H1 (cell line): ENCODE measurements around the gene UMAD1. TPM values are rescaled to one million over a fixed set of nuclear protein-coding genes. Genes with fewer than 3 reads are reported as not detected.

Source experiments
- CTCF ChIA-PET: fragments of 300-600 bp; sonication (Branson Sonifier 250); formaldehyde crosslinking; loops from one replicate; lab custom pipeline; 2021; ENCODE audit not compliant: partially characterized antibody; lab: Charles Lee
- POLR2A ChIA-PET: fragments of 300-600 bp; sonication (Branson Sonifier 250); formaldehyde crosslinking; loops from one replicate; lab custom pipeline; 2021; ENCODE audit warnings: inconsistent platforms; ENCODE audit not compliant: partially characterized antibody; lab: Charles Lee
- DNase-seq, 2 experiments: peaks; one replicate each; pipeline versions ENCODE4 v3.0.0 to v3.0.0-alpha.2; 2010 to 2022; ENCODE audit warnings: low spot score in 2 of 2, low read depth in 1 of 2, mixed read lengths in 1 of 2
- FAIRE-seq: peaks from 2 replicates; lab custom pipeline; 2011; peaks lifted over from hg19 to GRCh38; lab: Jason Lieb, UNC
- H2AFZ ChIP-seq: 2 replicates; pipeline ENCODE4 v1.8.1; 2012; ENCODE audit warnings: low read length, inconsistent platforms
- H2AK5ac ChIP-seq: 2 replicates; pipeline ENCODE4 v1.6.1; 2013; ENCODE audit warnings: low read depth, low read length
- H2BK120ac ChIP-seq: replicated peaks from 2 replicates; pipeline ENCODE3; 2013; ENCODE audit warnings: low read depth, low read length, inconsistent platforms
- H2BK12ac ChIP-seq: 2 replicates; pipeline ENCODE4 v1.6.1; 2013; ENCODE audit warnings: low read depth, low read length
- H2BK15ac ChIP-seq: 2 replicates; pipeline ENCODE4 v1.6.1; 2013; ENCODE audit warnings: low read length
- H2BK20ac ChIP-seq: 2 replicates; pipeline ENCODE4 v1.6.1; 2013; ENCODE audit warnings: low read length
- H2BK5ac ChIP-seq: 2 replicates; pipeline ENCODE4 v1.6.1; 2013; ENCODE audit warnings: low read depth, low read length
- H3K14ac ChIP-seq: 2 replicates; pipeline ENCODE4 v1.6.1; 2013; ENCODE audit warnings: inconsistent platforms; ENCODE audit not compliant: insufficient read length
- H3K18ac ChIP-seq: 2 replicates; pipeline ENCODE4 v1.6.1; 2013; ENCODE audit warnings: low read length; ENCODE audit errors: extremely low read depth
- H3K23ac ChIP-seq: 2 replicates; pipeline ENCODE4 v1.6.1; 2013; ENCODE audit warnings: inconsistent platforms; ENCODE audit not compliant: insufficient read length
- H3K23me2 ChIP-seq: 2 replicates; pipeline ENCODE4 v1.6.1; 2013; ENCODE audit warnings: low read depth, low read length
- H3K27ac ChIP-seq: 2 replicates; pipeline ENCODE4 v1.6.1; 2011; ENCODE audit warnings: low read depth, low read length, inconsistent platforms
- H3K27me3 ChIP-seq, 4 experiments: replicated peaks in 1 of 4; 1 replicate in 1 of 4; 2 replicates in 3 of 4; pipeline versions ENCODE4 v1.6.1 to v1.8.1; 2011 to 2013; ENCODE audit warnings: low read length in 3 of 4, mild to moderate bottlenecking in 3 of 4, inconsistent platforms in 2 of 4, mixed read lengths in 2 of 4, moderate library complexity in 1 of 4; ENCODE audit not compliant: control insufficient read depth in 3 of 4, insufficient read depth in 3 of 4; ENCODE audit errors: extremely low read depth in 1 of 4
- H3K36me3 ChIP-seq, 4 experiments: 2 replicates each; pipeline versions ENCODE4 v1.6.1 to v1.8.1; 2011 to 2013; ENCODE audit warnings: mild to moderate bottlenecking in 4 of 4, low read length in 3 of 4, moderate library complexity in 2 of 4, control low read depth in 1 of 4, inconsistent platforms in 1 of 4; ENCODE audit not compliant: insufficient read depth in 4 of 4, control insufficient read depth in 2 of 4
- H3K4ac ChIP-seq: replicated peaks from 2 replicates; pipeline ENCODE3; 2013; ENCODE audit warnings: low read length, low read depth, mixed read lengths, inconsistent platforms; ENCODE audit not compliant: insufficient read length
- H3K4me1 ChIP-seq, 4 experiments: replicated peaks in 1 of 4; 1 replicate in 1 of 4; 2 replicates in 3 of 4; pipeline versions ENCODE4 v1.6.1 to v1.8.1; 2011 to 2013; ENCODE audit warnings: low read length in 3 of 4, inconsistent platforms in 2 of 4, mixed read lengths in 1 of 4; ENCODE audit not compliant: insufficient read depth in 4 of 4, control insufficient read depth in 3 of 4
- H3K4me2 ChIP-seq, 2 experiments: 2 replicates each; pipeline versions ENCODE4 v1.6.1 to v1.8.1; 2011 to 2013; ENCODE audit warnings: low read depth in 2 of 2, low read length in 2 of 2, control low read depth in 1 of 2, inconsistent platforms in 1 of 2, mild to moderate bottlenecking in 1 of 2; ENCODE audit not compliant: insufficient read depth in 1 of 2
- H3K4me3 ChIP-seq, 4 experiments: fragments of 200-600, 300-600 bp in 1 of 4; sonication (generic), shearing (Covaris generic), sonication (Bioruptor Twin) in 1 of 4; 2 replicates each; pipeline versions ENCODE4 v1.5.1 to v1.8.1; 2011 to 2016; ENCODE audit warnings: low read length in 4 of 4, low read depth in 3 of 4, control low read depth in 2 of 4, inconsistent platforms in 2 of 4, mild to moderate bottlenecking in 2 of 4, mixed read lengths in 1 of 4, moderate library complexity in 1 of 4; ENCODE audit not compliant: insufficient read depth in 2 of 4; ENCODE audit errors: extremely low read depth in 1 of 4
- H3K56ac ChIP-seq: replicated peaks from 2 replicates; pipeline ENCODE3; 2013; ENCODE audit warnings: low read depth, mild to moderate bottlenecking, mixed read lengths, low read length, inconsistent platforms; ENCODE audit not compliant: insufficient read length
- H3K79me1 ChIP-seq: 2 replicates; pipeline ENCODE4 v1.6.1; 2013; ENCODE audit warnings: low read depth, low read length, control low read depth
- H3K79me2 ChIP-seq, 2 experiments: 2 replicates each; pipeline versions ENCODE4 v1.6.1 to v1.8.1; 2012 to 2013; ENCODE audit warnings: low read length in 2 of 2, mild to moderate bottlenecking in 2 of 2, inconsistent platforms in 1 of 2; ENCODE audit not compliant: insufficient read depth in 2 of 2, control insufficient read depth in 1 of 2
- H3K9ac ChIP-seq, 4 experiments: replicated peaks in 1 of 4; 1 replicate in 1 of 4; 2 replicates in 3 of 4; pipeline versions ENCODE4 v1.6.1 to v1.8.1; 2011 to 2013; ENCODE audit warnings: low read depth in 3 of 4, low read length in 3 of 4, control low read depth in 2 of 4, mild to moderate bottlenecking in 2 of 4, moderate library complexity in 2 of 4, inconsistent platforms in 1 of 4; ENCODE audit errors: extremely low read depth in 1 of 4
- H3K9me3 ChIP-seq, 2 experiments: 2 replicates each; pipeline versions ENCODE4 v1.6.1 to v1.8.1; 2012 to 2013; ENCODE audit warnings: mild to moderate bottlenecking in 2 of 2, moderate library complexity in 2 of 2, control low read depth in 1 of 2, inconsistent platforms in 1 of 2, low read depth in 1 of 2, low read length in 1 of 2, mixed read lengths in 1 of 2; ENCODE audit not compliant: insufficient read depth in 2 of 2
- H4K20me1 ChIP-seq, 2 experiments: replicated peaks in 1 of 2; 2 replicates each; pipeline versions ENCODE3 to v1.8.1; 2011 to 2013; ENCODE audit warnings: inconsistent platforms in 2 of 2, low read length in 2 of 2, mild to moderate bottlenecking in 1 of 2; ENCODE audit not compliant: insufficient read depth in 2 of 2, control insufficient read depth in 1 of 2
- H4K5ac ChIP-seq: 2 replicates; pipeline ENCODE4 v1.6.1; 2013; ENCODE audit warnings: low read length, low read depth, mixed read lengths, inconsistent platforms; ENCODE audit not compliant: insufficient read length
- H4K8ac ChIP-seq: 2 replicates; pipeline ENCODE4 v1.8.0; 2013; ENCODE audit warnings: mild to moderate bottlenecking, moderate library complexity, low read length, inconsistent platforms; ENCODE audit not compliant: insufficient read depth; ENCODE audit errors: extremely low read depth
- H4K91ac ChIP-seq: replicated peaks from 2 replicates; pipeline ENCODE3; 2013; ENCODE audit warnings: low read length, mixed read lengths, inconsistent platforms; ENCODE audit not compliant: insufficient read length
- CEBPB ChIP-seq: IDR thresholded peaks from 2 replicates; pipeline ENCODE4 v1.6.1; 2012; ENCODE audit warnings: low read depth, low read length
- CHD1 ChIP-seq: IDR thresholded peaks from 2 replicates; pipeline ENCODE4 v1.6.1; 2012; ENCODE audit warnings: low read depth, low read length, improper control_type of control experiment
- CTCF ChIP-seq, 3 experiments: IDR thresholded peaks; 1 replicate in 2 of 3; 2 replicates in 1 of 3; pipeline versions ENCODE4 v1.5.1 to v1.6.1; 2011; ENCODE audit warnings: low read length in 3 of 3, mild to moderate bottlenecking in 3 of 3, inconsistent platforms in 2 of 3, low read depth in 1 of 3, moderate library complexity in 1 of 3; ENCODE audit not compliant: insufficient read depth in 1 of 3; ENCODE audit errors: control extremely low read depth in 1 of 3
- EZH2 ChIP-seq: fragments of 200-600 bp; sonication (generic); IDR thresholded peaks from 2 replicates; pipeline ENCODE4 v1.7.1; 2012; ENCODE audit warnings: low read depth, mild to moderate bottlenecking, moderate library complexity, low read length, inconsistent platforms; ENCODE audit not compliant: severe bottlenecking
- GABPA ChIP-seq: IDR thresholded peaks from 2 replicates; pipeline ENCODE4 v1.6.1; 2011; ENCODE audit warnings: mild to moderate bottlenecking, low read length, moderate library complexity, borderline replicate concordance; ENCODE audit not compliant: insufficient read depth
- GTF2F1 ChIP-seq: IDR thresholded peaks from 2 replicates; pipeline ENCODE4 v1.6.1; 2012; ENCODE audit warnings: low read depth, low read length, improper control_type of control experiment, borderline replicate concordance
- KDM4A ChIP-seq: IDR thresholded peaks from one replicate; pipeline ENCODE4 v1.7.1; 2012; ENCODE audit warnings: low read depth, mild to moderate bottlenecking, moderate library complexity, low read length, inconsistent platforms; ENCODE audit not compliant: severe bottlenecking
- MAFK ChIP-seq: IDR thresholded peaks from 2 replicates; pipeline ENCODE4 v1.6.1; 2012; ENCODE audit warnings: low read depth, mild to moderate bottlenecking, improper control_type of control experiment, low read length
- POU5F1 ChIP-seq: IDR thresholded peaks from 2 replicates; pipeline ENCODE4 v1.6.1; 2011; ENCODE audit warnings: low read depth, mild to moderate bottlenecking, low read length, moderate library complexity
- TAF1 ChIP-seq: IDR thresholded peaks from 2 replicates; pipeline ENCODE4 v1.6.1; 2011; ENCODE audit warnings: mild to moderate bottlenecking, low read depth, low read length
- polyA plus RNA-seq, 7 experiments: library from polyadenylated mRNA; depleted of rRNA in 3 of 7; stranded (reverse) in 5 of 7; unstranded in 2 of 7; fragments of >200 nt in 5 of 7; fragments of 200-250 nt in 2 of 7; gene quantifications; 1 replicate in 5 of 7; 2 replicates in 1 of 7; 4 replicates in 1 of 7; pipeline versions ENCODE4 v1.2.1 to v1.2.3, GENCODE V29; 2011 to 2013; ENCODE audit warnings: missing spikeins in 2 of 7, mixed read lengths in 2 of 7
- total RNA-seq: library from RNA; stranded (reverse); fragmentation: NEBNext Ultra II Directional; extraction: Animal tissue kit (Norgen Biotek cat#: 25700); gene quantifications from 2 replicates; pipeline ENCODE4 v1.2.1, GENCODE V29; 2021

The UMAD1 gene
- total and polyA plus RNA-seq, 2 of the 8 experiments (the other 6 are each of a cell fraction or from before 2014, with no cell fraction given), result 10.4 to 12.3 TPM

GRCh38 chr7:7921830-7922229 lies 281.3 kb downstream of the UMAD1 start:
- Histone ChIP-seq H3K23me2 (no peaks in the 10 kb centered on the region; the same call in 1 of the 2 replicates), H2AK5ac (no peak overlapping the region), H3K18ac (no peak overlapping the region), H3K9me3 (no peaks in the 10 kb centered on the region), H3K4ac (no peak overlapping the region), H2AFZ (no peak overlapping the region), H3K79me1 (no peaks in the 10 kb centered on the region), H4K5ac (no peak overlapping the region), H3K36me3 (no peaks in the 10 kb centered on the region), H3K4me3 (no peak overlapping the region), H3K27ac (no peak overlapping the region), H3K4me2 (no peak overlapping the region), H3K23ac (no peak overlapping the region), H3K4me1 (peaks cover 0 to 26% (median 2%) of the 10 kb centered on the region in 4 experiments; a peak in 3 of 7 replicates), H3K56ac (no peak overlapping the region), H2BK12ac (no peak overlapping the region; the same call in 1 of the 2 replicates), H3K9ac (no peak overlapping the region), H2BK120ac (no peak overlapping the region), H2BK20ac (no peak overlapping the region), H4K20me1 (no peaks in the 10 kb centered on the region), H2BK15ac (no peak overlapping the region), H3K14ac (no peak overlapping the region), H3K27me3 (no peaks in the 10 kb centered on the region), H4K91ac (no peak overlapping the region), H3K79me2 (no peaks in the 10 kb centered on the region), H2BK5ac (no peak overlapping the region), H4K8ac (no peak overlapping the region)
- no peak for FAIRE-seq
- DNase-seq, result no peak
- POLR2A ChIA-PET, result no interaction called here
- TF ChIP-seq GTF2F1, result no peak
- no peak for TF ChIP-seq POU5F1
- no peak for TF ChIP-seq CTCF (IDR thresholded peaks at IDR 0.05; ENCODE audit: control extremely low read depth in 1 of 3, insufficient read depth in 1 of 3, low read depth in 1 of 3, low read length in 3 of 3)
- no peak for TF ChIP-seq EZH2
- no peak for TF ChIP-seq KDM4A
- no peak for TF ChIP-seq MAFK
- TF ChIP-seq TAF1, result no peak
- TF ChIP-seq CHD1, result no peak
- TF ChIP-seq GABPA, result no peak
- TF ChIP-seq CEBPB, result no peak
- CTCF ChIA-PET, result interaction anchor here (1.8 kb wide), 1 partner anchor 241 kb away, joined by 4 read pairs; no protein-coding TSS in a partner anchor
